ENCODE measurements around the gene ABLIM3. TPM values are rescaled to one million over a fixed set of nuclear protein-coding genes. Genes with fewer than 3 reads are reported as not detected.

The ABLIM3 gene
- total and polyA plus RNA-seq, 2 experiments from 2014 or later, result 7.3 to 7.8 TPM

- no peaks in the 10 kb centered on the region for H3K4me1 ChIP-seq (ENCODE audit: insufficient read depth)
- H3K79me2 ChIP-seq, result no peaks in the 10 kb centered on the region
- peaks cover 8% of the 10 kb centered on the region for H3K27me3 ChIP-seq
- TF ChIP-seq EZH2phosphoT487 (IDR thresholded peaks at IDR 0.05; ENCODE audit: low read depth, severe bottlenecking, unreplicated experiment) (no peak), EZH2 (IDR thresholded peaks at IDR 0.05; ENCODE audit: borderline replicate concordance) (no peak)
- TF ChIP-seq, protein P1, sequence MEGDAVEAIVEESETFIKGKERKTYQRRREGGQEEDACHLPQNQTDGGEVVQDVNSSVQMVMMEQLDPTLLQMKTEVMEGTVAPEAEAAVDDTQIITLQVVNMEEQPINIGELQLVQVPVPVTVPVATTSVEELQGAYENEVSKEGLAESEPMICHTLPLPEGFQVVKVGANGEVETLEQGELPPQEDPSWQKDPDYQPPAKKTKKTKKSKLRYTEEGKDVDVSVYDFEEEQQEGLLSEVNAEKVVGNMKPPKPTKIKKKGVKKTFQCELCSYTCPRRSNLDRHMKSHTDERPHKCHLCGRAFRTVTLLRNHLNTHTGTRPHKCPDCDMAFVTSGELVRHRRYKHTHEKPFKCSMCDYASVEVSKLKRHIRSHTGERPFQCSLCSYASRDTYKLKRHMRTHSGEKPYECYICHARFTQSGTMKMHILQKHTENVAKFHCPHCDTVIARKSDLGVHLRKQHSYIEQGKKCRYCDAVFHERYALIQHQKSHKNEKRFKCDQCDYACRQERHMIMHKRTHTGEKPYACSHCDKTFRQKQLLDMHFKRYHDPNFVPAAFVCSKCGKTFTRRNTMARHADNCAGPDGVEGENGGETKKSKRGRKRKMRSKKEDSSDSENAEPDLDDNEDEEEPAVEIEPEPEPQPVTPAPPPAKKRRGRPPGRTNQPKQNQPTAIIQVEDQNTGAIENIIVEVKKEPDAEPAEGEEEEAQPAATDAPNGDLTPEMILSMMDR (IDR thresholded peaks at IDR 0.05; ENCODE audit: poor library complexity), result no peak
- no peak overlapping the region for H2AFZ ChIP-seq
- H3K9me2 ChIP-seq (replicated peaks; ENCODE audit: insufficient read depth), result no peaks in the 10 kb centered on the region
- DNase-seq (ENCODE audit: low spot score), result no peak
- no peaks in the 10 kb centered on the region for H3K9me3 ChIP-seq (ENCODE audit: low read depth)
- no peaks in the 10 kb centered on the region for H4K20me1 ChIP-seq (ENCODE audit: insufficient read depth, poor library complexity, severe bottlenecking)
- no peak overlapping the region for H3K27ac ChIP-seq
- 76% methylated on average over 8 of the region's 8 CpGs for WGBS (ENCODE audit: low lambda C conversion rate, missing lambda C conversion rate)
- H3K4me3 ChIP-seq, result no peak overlapping the region
- no peak overlapping the region for H3K4me2 ChIP-seq
- no peaks in the 10 kb centered on the region for H3K36me3 ChIP-seq (replicated peaks; ENCODE audit: insufficient read depth, low read depth)
Observed at GRCh38 chr5:149177911-149178565, 36.7 kb downstream of the ABLIM3 start.

GRCh38 chr5:149181732-149182131, 40.4 kb downstream of the ABLIM3 start:
- H4K20me1 ChIP-seq (ENCODE audit: insufficient read depth, poor library complexity, severe bottlenecking), result no peaks in the 10 kb centered on the region
- no peak overlapping the region for H3K4me2 ChIP-seq
- no peak overlapping the region for H3K4me3 ChIP-seq
- no peaks in the 10 kb centered on the region for H3K79me2 ChIP-seq
- WGBS (ENCODE audit: low lambda C conversion rate, missing lambda C conversion rate), result 75% methylated on average over 2 of the region's 2 CpGs
- H3K27me3 ChIP-seq, result peaks cover 8% of the 10 kb centered on the region
- H3K36me3 ChIP-seq (replicated peaks; ENCODE audit: insufficient read depth, low read depth), result no peaks in the 10 kb centered on the region
- H3K4me1 ChIP-seq (ENCODE audit: insufficient read depth), result no peaks in the 10 kb centered on the region
- H3K9me3 ChIP-seq (ENCODE audit: low read depth), result no peaks in the 10 kb centered on the region
- H3K27ac ChIP-seq, result no peak overlapping the region
- no peaks in the 10 kb centered on the region for H3K9me2 ChIP-seq (replicated peaks; ENCODE audit: insufficient read depth)
- no peak overlapping the region for H2AFZ ChIP-seq
- TF ChIP-seq EZH2 (IDR thresholded peaks at IDR 0.05; ENCODE audit: borderline replicate concordance), result no peak
- TF ChIP-seq, protein P1 (IDR thresholded peaks at IDR 0.05; ENCODE audit: poor library complexity), result no peak
- TF ChIP-seq EZH2phosphoT487 (IDR thresholded peaks at IDR 0.05; ENCODE audit: low read depth, severe bottlenecking, unreplicated experiment), result no peak
- no peak for DNase-seq (ENCODE audit: low spot score)

DNA sequence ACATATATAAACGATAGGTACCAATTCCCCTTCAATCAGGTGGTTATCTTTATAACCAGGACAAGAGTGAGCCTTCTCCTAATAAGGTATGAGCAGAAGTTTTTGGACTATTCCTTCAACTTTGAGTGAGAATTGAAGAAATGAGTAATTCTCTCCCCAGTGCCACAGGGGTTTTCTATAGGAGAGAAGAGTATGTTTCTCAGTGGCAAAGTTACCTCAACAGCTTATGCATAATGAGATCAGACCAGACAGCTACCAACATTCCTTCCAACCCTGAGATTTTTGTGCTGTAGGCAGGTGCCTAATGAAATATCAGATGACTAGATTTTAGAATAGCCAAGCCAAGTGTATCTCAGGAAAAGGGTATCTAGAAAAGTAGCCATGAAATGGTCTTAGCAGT, 40.9 kb downstream of the ABLIM3 start:
- DNase-seq (ENCODE audit: low spot score), result no peak
- H3K4me3 ChIP-seq, result no peak overlapping the region
- no peaks in the 10 kb centered on the region for H3K9me2 ChIP-seq (replicated peaks; ENCODE audit: insufficient read depth)
- TF ChIP-seq, protein P1 (IDR thresholded peaks at IDR 0.05; ENCODE audit: poor library complexity), result no peak
- TF ChIP-seq EZH2phosphoT487 (IDR thresholded peaks at IDR 0.05; ENCODE audit: low read depth, severe bottlenecking, unreplicated experiment) (no peak), EZH2 (IDR thresholded peaks at IDR 0.05; ENCODE audit: borderline replicate concordance) (no peak)
- H3K79me2 ChIP-seq, result no peaks in the 10 kb centered on the region
- no peak overlapping the region for H3K4me2 ChIP-seq
- 93% methylated on average over 1 of the region's 1 CpG for WGBS (ENCODE audit: low lambda C conversion rate, missing lambda C conversion rate)
- H3K4me1 ChIP-seq (ENCODE audit: insufficient read depth), result no peaks in the 10 kb centered on the region
- no peak overlapping the region for H2AFZ ChIP-seq
- H3K27ac ChIP-seq, result no peak overlapping the region
- no peaks in the 10 kb centered on the region for H3K36me3 ChIP-seq (replicated peaks; ENCODE audit: insufficient read depth, low read depth)
- H4K20me1 ChIP-seq (ENCODE audit: insufficient read depth, poor library complexity, severe bottlenecking), result no peaks in the 10 kb centered on the region
- H3K9me3 ChIP-seq (ENCODE audit: low read depth), result no peaks in the 10 kb centered on the region
- peaks cover 8% of the 10 kb centered on the region for H3K27me3 ChIP-seq

All from hepatocyte (in vitro differentiated cells).